GM18511 (cell line): ENCODE data around the gene NUF2.

ENCODE experiments used
- ATAC-seq: cut with Tn5 transposase; IDR thresholded peaks from one replicate; pipeline ENCODE4 v1.9.1; 2021; ENCODE audit warnings: mild to moderate bottlenecking, moderate library complexity; ENCODE audit not compliant: unreplicated experiment

The NUF2 gene

DNA sequence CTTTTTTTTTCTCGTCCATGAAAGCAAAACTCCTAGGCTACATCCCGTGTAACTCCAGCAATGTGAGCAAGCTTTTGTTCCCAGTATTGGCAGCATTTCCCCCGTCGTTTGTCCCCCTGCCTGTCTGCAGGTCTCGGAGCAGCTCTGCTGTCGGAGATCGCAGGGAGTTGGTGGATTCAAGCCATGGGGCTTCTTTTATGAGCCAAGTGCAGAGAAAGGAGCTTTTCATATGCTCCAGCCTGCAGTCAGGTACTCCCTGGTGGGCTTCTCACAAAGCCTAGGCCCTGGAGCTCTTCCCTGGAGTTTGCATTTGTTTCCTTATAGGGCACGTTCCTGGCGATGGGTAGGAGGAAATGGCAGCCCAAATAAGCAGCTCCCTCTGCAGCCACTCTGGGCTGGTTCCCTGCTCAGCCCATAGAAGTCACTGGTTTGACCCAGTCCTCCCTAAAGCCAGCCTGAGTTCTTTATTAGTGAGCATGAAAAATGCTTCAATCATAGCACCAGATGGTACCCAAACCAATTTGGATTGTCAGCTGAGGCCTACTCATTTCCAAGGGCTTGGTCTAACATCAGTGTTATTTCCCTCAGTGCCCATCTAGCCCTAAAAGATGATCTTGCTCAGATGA lies 78.3 kb downstream of the NUF2 start:
- ATAC-seq: no peak

DNA sequence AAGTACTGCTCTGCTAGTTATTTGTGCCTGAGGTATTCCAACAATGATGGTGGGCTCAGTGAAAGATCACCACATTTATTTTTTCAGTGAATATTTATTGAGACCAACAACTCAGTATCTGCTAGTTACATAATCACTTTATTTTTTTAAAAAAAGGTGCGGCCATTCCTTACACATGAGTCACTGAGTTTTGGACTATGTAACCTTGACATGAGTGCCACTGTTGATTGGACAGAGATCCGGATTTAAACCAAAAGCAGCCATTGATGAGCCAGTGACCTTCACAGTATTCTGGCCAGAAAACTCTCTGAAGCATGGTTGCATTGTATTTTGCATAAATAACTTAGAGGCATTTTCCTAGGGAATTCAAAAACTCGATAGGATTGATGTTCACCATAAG lies 79.5 kb downstream of the NUF2 start:
- ATAC-seq: no peak
